MV-4-11 (cell line): ENCODE data around the gene ELF3.
A peak's percentile ranks its signal among the peaks of the same experiment; 100 is the strongest.
"Not testable (repeated sequence)": the region's sequence is repeated elsewhere in the genome, so short reads cannot be mapped to it uniquely, and the experiment has no call there.

Experiments used
- DNase-seq: peaks from one replicate; lab custom pipeline; 2025; lab: John Stamatoyannopoulos, UW

Gene ELF3

GRCh38 chr1:202034683-202035462 is 24.5 kb downstream of the ELF3 start:
- DNase-seq = peak; percentile 78

DNA sequence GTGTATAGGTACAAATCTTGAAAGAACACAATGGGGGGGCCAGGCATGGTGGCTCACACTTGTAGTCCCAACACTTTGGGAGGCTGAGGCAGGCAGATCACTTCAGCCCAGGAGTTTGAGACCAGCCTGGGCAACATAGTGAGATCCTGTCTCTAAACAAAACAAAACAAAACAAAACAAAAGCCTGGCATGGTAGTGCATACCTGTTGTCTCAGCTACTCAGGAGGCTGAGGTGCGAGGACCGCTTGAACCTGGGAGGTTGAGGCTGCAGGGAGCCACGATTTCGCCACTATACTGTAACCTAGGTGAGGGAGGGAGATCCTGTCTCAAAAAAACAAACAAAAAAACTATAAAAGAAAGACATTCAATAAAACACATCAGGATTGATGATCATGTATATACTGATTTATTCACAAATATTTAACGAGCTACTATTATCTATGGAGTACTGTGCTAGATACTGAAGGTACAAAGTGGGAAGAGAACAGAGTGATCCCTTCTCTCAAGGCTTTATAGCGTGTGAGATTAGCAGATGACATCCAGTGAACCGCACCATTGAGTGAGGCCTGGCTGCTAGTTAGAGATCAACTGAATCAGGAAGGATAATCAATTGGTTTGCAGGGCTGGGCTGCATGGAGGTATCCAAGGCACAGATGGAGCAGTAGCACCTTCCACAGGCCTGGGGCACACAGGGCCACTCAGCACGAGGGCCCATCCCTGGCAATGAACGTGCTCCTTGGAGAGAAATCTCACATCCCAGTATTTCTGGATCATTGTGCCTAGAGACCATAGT is 26.4 kb downstream of the ELF3 start:
- DNase-seq = no peak

DNA sequence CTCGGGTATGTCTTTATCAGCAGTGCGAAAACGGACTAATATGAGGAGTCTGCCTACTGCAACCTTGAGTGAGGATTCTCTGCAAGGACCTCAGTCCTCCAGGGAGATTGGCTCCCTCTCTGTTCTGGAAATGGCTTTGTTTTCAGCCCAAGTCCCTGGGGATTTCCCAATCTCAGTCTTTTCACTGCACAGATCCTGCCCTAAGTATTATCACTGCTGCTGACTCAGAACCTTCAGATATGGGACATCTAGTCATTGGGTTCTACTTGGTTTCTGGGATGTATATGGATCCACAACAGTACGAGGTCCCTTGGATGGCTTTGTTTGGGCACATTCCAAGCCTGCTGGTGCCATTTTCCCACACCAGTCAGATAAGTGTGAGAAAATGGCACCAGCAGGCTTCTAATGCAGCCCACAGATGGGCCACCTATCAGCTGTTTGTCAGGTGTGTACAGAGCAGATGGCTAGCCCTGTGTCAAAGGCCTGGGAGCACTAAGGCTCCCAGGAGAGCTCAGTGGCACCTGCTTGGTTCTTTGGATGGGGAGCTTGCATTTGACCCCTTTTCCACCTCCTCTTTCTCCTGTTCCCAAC is 27.4 kb downstream of the ELF3 start:
- no peak for DNase-seq

GRCh38 chr1:202038688-202039346 is 28.4 kb downstream of the ELF3 start:
- no peak for DNase-seq

DNA sequence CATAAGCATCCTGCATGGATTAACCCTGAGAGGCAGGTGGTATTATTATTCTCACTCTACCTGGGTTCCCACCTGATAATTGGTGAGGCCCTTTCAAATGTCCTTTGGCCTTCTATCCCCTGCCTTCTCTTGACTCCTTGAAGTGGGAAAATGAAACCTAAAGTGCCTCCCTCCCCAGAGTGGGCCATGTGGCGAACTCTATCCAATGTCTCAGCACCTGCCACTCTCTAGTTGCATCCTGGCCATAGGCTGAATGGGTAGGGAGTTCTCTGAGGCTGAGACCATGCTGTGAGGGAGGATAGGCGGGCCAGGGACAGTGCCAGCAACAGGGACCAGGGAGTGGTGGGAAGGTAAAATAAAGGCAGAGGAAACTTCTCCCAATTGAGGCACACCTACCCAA is 35.3 kb downstream of the ELF3 start:
- DNase-seq = no peak

DNA sequence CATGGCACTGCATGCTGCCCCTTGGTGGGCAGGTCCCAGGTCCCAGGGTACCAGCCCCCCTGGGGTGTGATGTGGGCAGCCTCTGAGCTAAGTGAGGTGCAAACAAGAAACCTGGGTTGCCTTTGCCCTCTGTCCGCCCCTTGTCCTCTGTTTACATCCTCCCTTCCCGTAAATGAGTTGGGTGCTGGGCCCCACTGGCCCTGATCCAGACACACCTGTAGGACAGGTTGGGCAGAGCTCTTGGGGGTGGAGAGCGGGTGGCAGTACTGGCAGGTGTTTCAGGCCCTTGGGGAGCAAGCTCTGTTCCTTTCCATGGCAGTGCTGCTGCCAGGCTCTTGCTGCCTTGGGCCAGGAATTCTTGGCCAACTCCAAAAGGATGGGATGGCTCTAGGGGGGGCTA is 35.8 kb downstream of the ELF3 start:
- DNase-seq = no peak

DNA sequence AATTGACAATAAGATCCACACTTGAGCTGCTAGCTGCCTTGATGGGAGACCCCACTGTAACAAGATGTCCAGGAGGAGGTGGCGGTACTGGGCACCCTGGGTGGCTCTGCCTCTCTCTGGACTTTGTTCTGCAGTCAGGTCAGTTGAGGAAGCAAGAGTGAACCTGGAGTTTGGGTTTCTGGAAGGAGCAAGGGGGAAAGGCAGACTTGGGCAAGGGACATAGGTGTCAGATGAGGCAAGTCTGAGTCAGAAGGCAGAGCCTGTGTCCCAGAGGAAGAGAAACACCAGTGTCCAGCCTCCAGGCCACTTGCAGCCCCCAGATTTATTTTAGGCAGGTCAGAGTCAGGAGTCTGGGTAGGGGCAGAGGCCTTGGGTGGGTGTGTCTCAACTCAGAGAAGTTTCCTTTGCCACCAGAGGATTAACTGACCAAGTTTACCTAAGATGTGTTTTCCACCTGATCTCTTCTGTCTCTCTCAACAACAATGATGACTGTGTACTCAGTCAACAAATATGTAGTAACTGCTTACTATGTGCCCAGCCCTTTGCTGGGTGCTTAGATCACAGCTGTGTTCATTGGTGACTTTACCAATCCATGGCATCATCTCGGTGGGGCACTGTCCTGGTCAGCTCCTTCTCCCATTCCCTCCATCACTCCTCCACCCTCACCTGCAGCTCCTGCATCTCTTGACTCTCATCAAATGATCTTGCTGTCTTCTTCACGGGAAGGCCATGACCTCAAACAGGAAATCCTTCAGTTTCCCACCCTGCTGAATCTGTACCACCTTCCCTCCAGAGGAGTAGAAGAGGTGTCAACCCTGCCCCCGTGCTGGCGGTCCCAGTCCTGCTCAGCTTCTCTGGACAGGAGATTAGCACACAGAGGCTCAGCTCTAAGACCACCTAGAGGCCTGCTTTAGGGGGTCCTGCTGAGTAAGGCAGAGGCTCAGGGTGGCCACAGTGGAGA is 36.6 kb downstream of the ELF3 start:
- no peak for DNase-seq

GRCh38 chr1:202047977-202048376 is 37.6 kb downstream of the ELF3 start:
- DNase-seq = no peak

DNA sequence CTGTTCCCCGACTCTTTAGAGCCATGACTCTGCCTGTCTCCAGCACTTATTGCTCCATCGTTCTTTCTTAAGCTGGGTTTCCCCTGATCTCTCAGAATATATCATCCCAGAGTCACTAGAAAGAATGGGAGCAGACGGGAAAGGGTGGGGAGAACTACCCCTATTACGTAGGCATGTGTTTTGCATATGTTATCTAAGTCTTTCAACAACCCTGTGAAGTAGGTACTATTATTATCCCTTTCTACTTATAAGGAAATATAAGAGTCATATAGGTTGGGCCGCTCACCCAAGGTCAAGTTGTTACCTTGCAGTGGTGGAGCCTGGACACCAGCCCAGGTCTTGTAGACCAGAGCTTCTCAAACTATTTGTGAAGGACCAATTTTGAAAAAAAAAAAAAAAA is 38.7 kb downstream of the ELF3 start:
- no peak for DNase-seq

DNA sequence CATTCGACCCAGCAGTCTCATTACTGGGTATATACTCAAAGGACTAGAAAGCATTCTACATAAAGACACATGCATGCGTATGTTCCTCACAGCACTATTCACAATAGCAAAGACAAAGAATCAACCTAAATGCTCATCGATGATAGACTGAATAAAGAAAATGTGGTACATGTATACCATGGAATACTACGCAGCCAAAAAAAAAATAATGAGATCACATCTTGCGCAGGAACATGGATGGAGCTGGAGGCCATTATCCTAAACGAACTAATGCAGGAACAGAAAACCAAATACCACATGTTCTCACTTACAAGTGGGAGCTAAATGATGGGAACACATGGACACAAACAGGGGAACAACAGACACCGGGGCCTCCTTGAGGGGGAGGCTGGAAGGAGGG is 43.7 kb downstream of the ELF3 start:
- DNase-seq = no peak

GRCh38 chr1:202054673-202055072 is 44.3 kb downstream of the ELF3 start:
- DNase-seq = not testable (repeated sequence)

- DNase-seq = peak; percentile 29
Observed at GRCh38 chr1:202056644-202057334, 46.4 kb downstream of the ELF3 start.

GRCh38 chr1:202057335-202057704 is 46.9 kb downstream of the ELF3 start:
- not testable (repeated sequence) for DNase-seq

DNA sequence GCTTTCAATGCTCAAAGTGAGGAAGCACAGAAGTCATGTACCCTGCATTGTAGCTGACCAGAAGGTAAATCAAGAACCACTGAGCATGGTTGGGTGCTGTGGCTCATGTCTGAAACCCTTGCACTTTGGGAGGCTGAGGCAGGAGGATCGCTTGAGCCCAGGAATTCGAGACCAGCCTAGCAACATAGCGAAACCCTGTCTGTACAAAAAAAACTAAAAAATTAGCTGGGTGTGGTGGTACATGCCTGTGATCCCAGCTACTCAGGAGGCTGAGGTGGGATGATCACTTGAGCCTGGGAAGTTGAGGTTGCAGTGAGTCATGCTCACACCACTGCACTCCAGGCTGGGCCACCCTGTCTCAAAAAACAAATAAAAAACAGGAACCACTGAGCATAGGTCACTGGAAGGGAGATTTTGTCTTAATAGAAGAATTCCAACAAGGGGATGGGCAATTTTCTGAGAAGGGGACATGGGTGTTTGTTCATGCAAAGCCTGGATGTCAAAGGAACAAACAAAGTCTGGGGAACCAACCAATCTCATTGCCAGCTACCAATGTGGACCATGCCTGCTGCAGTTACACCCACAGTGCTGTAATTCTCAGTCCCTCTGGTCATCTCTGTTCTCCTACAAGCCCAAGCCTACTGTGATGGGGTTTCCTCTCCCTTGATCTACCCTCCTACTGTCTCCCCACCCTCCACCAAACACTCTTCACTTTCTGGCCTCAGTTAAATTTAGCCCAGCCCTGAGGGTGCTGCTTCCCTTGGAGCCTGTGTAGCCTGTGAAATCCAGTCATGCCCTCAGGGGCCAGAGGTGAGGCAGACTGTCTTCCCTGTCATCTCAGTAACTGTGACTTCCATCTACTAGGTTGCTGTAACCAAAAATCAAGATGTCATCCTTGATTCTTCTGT is 47.9 kb downstream of the ELF3 start:
- peak; percentile 50 for DNase-seq

- DNase-seq = peak; percentile 27
Observed at GRCh38 chr1:202061055-202061454, 50.7 kb downstream of the ELF3 start.

GRCh38 chr1:202061787-202062186 is 51.4 kb downstream of the ELF3 start:
- DNase-seq = peak; percentile 9

GRCh38 chr1:202062636-202063035 is 52.2 kb downstream of the ELF3 start:
- not testable (repeated sequence) for DNase-seq

- no peak for DNase-seq
Observed at GRCh38 chr1:202063093-202063492, 52.7 kb downstream of the ELF3 start.

DNA sequence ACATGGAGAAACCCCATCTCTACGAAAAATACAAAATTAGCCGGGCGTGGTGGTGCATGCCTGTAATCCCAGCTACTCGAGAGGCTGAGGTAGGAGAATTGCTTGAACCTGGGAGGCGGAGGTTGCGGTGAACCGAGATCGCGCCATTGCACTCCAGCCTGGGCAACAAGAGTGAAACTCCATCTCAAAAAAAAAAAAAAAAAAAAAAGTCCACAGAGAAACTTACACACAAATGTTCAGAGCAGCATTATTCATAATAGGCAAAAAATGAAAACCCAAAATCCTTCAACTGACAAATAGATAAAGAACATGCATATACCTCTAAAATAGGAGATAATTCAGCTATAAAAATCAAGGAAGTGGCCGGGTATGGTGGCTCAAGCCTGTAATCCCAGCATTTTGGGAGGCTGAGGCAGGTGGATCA is 54.5 kb downstream of the ELF3 start:
- DNase-seq = not testable (repeated sequence)
